GM12872 (cell line): Measurements from ENCODE around the gene OR13A1.

Source experiments
- TF ChIP-seq, protein P1 (sequence below): IDR thresholded peaks from 3 replicates; pipeline ENCODE4 v1.5.1; 2011; ENCODE audit warnings: low read depth, mild to moderate bottlenecking, low read length, moderate library complexity; ENCODE audit not compliant: insufficient read depth

The OR13A1 gene

GRCh38 chr10:45278860-45279498 lies 36.4 kb downstream of the OR13A1 start:
- TF ChIP-seq, protein P1, sequence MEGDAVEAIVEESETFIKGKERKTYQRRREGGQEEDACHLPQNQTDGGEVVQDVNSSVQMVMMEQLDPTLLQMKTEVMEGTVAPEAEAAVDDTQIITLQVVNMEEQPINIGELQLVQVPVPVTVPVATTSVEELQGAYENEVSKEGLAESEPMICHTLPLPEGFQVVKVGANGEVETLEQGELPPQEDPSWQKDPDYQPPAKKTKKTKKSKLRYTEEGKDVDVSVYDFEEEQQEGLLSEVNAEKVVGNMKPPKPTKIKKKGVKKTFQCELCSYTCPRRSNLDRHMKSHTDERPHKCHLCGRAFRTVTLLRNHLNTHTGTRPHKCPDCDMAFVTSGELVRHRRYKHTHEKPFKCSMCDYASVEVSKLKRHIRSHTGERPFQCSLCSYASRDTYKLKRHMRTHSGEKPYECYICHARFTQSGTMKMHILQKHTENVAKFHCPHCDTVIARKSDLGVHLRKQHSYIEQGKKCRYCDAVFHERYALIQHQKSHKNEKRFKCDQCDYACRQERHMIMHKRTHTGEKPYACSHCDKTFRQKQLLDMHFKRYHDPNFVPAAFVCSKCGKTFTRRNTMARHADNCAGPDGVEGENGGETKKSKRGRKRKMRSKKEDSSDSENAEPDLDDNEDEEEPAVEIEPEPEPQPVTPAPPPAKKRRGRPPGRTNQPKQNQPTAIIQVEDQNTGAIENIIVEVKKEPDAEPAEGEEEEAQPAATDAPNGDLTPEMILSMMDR: no peak

GRCh38 chr10:45274364-45274763 lies 41.0 kb downstream of the OR13A1 start:
- TF ChIP-seq, protein P1: no peak

DNA sequence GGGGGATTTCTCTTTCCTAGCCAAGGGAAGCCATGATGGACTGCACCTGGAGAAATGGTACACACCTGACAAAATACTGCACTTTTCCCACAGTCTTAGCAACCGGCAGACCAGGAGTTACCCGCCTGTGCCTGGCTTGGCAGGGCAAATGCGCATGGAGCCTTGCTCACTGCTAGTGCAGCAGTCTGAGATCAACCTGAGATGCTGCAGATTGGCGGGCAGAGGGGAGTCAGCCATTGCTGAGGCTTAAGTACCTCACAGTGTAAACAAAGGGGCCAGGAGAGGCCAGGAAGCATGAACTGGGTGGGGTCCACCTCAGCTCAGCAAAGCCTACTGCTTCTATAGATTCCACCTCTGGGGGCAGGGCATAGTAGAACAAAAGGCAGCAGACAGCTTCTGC lies 49.4 kb downstream of the OR13A1 start:
- TF ChIP-seq, protein P1: no peak

- TF ChIP-seq, protein P1: no peak
Measured at GRCh38 chr10:45261946-45262345, 53.5 kb downstream of the OR13A1 start.

DNA sequence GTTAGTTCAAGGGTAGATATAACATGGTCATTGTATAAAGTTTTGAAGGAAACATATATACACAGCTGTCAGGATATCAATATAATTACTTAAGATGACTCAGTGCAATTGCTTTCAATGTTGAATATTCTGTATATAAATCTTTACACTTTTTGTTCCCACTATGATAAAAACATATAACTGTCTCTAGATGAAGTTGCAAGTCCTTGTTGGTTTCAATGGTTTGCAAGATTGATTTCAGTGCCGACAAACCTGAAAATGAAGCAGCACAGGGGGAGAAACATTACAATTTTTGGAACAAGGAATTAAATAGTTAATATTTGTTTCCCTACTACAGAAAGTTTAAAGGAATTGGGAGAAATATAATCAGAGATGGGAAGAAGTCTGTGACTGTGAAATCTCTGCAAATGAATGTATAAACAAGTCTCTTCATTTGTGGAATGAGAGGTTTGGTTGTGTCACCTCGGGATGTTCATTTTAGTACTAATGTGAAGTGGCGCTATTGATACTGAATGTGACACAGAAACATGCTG lies 54.1 kb downstream of the OR13A1 start:
- TF ChIP-seq, protein P1: no peak

- TF ChIP-seq, protein P1: no peak
Measured at GRCh38 chr10:45257600-45257999, 57.8 kb downstream of the OR13A1 start.

GRCh38 chr10:45256246-45256645 lies 59.2 kb downstream of the OR13A1 start:
- TF ChIP-seq, protein P1: no peak

- TF ChIP-seq, protein P1: no peak
Measured at GRCh38 chr10:45255706-45256105, 59.7 kb downstream of the OR13A1 start.
